ENCODE data around the gene UBE2C.

DNA sequence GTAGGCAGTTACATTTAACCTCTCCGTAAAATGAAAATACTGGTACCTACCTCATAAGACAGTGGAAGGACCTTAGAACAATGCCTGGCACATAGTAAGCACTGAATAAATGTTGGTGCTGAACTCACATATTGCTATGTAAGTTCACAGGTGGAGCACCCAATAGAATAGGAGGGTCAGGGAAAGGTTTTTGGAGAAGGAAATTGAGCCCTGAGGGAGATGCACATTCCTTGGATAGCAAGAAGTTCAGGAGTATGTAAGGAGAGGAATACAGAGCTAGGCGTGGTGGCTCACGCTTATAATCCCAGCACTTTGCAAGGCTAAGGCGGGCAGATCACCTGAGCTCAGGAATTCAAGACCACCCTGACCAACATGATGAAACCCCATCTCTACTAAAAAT lies 7.0 kb downstream of the UBE2C start:
- TF ChIP-seq REST (IDR thresholded peaks at IDR 0.05; ENCODE audit: insufficient read depth in 1 of 2, low read depth in 2 of 2, low read length in 2 of 2): no peak
- TF ChIP-seq POLR2AphosphoS5 (IDR thresholded peaks at IDR 0.05; ENCODE audit: low read depth, low read length): no peak
- no peak for TF ChIP-seq SIN3A (IDR thresholded peaks at IDR 0.05; ENCODE audit: borderline replicate concordance, insufficient read depth, low read length)
- TF ChIP-seq TAF1 (IDR thresholded peaks at IDR 0.05; ENCODE audit: borderline replicate concordance, insufficient read depth, low read length): no peak
- TF ChIP-seq FOXP2 (optimal IDR thresholded peaks at IDR 0.05; ENCODE audit: borderline replicate concordance, extremely low read depth, extremely low read length, insufficient read depth): no peak
